Adrenal gland (tissue), 12 donors: ENCODE results near the gene DMXL2. TPM values are rescaled to one million over a fixed set of nuclear protein-coding genes. Genes with fewer than 3 reads are reported as not detected.

ENCODE experiments used
- DNase-seq, 7 donors: peaks; one replicate each; pipeline ENCODE4 v3.0.0-alpha.2; 2019 to 2020
- H3K27ac ChIP-seq, 5 donors: fragments of 200-600 bp; sonication (generic) in 4 of 5; 1 replicate in 3 of 5; 2 replicates in 2 of 5; pipeline versions ENCODE4 v1.5.1 to v1.8.0; 2016 to 2020; ENCODE audit warnings: mild to moderate bottlenecking in 1 of 5
- H3K27me3 ChIP-seq: fragments of 200-600 bp; 2 replicates; pipeline ENCODE4 v1.8.0; 2021
- H3K36me3 ChIP-seq, 2 donors: fragments of 200-600 bp; replicated peaks in 1 of 2; 1 replicate in 1 of 2; 2 replicates in 1 of 2; pipeline versions ENCODE4 v1.5.1 to v1.8.0; 2018 to 2022
- H3K4me1 ChIP-seq, 2 donors: fragments of 200-600 bp; replicated peaks in 1 of 2; 1 replicate in 1 of 2; 2 replicates in 1 of 2; pipeline versions ENCODE4 v1.5.1 to v1.8.0; 2018 to 2021
- H3K4me3 ChIP-seq, 4 donors: fragments of 200-600 bp; sonication (generic) in 3 of 4; one replicate each; pipeline ENCODE4 v1.5.1; 2016 to 2018
- H3K9me3 ChIP-seq, 3 donors: fragments of 200-600 bp; sonication (generic) in 1 of 3; replicated peaks in 1 of 3; 1 replicate in 2 of 3; 2 replicates in 1 of 3; pipeline versions ENCODE4 v1.5.1 to v1.8.0; 2016 to 2021
- CTCF ChIP-seq, 6 experiments: fragments of 450-650 bp in 4 of 6; fragments of 200-600 bp in 2 of 6; sonication (generic) in 1 of 6; IDR thresholded peaks; 1 replicate in 5 of 6; 2 replicates in 1 of 6; pipeline versions ENCODE4 v1.5.1 to v1.8.0; 2016 to 2021; ENCODE audit warnings: antibody characterized with exemption in 6 of 6, mild to moderate bottlenecking in 2 of 6, moderate library complexity in 1 of 6
- POLR2A ChIP-seq, 2 donors: fragments of 450-650 bp; IDR thresholded peaks; one replicate each; pipeline ENCODE4 v1.6.1; 2017; ENCODE audit warnings: antibody characterized with exemption in 2 of 2, mild to moderate bottlenecking in 2 of 2, moderate library complexity in 1 of 2
- WGBS, 4 donors: extraction: QIAGEN DNeasy Blood & Tissue Kit in 2 of 4; methylation state at CpG; one replicate each; pipeline versions ENCODE4 v1.1.5 to v1.1.7; 2013 to 2017; 5-methylcytosine and 5-hydroxymethylcytosine counted together
- intact Hi-C, 2 donors: fragments of 100-400 bp; cut with DNase I; formaldehyde crosslinking; loops; one replicate each; pipeline versions ENCODE4 v1.14.1 to v1.15.0; 2022 to 2023
- polyA plus RNA-seq, 3 donors: library from polyadenylated mRNA; stranded (reverse); fragments of 200-250 nt in 2 of 3; fragments of 350-450 nt in 1 of 3; fragmentation: Illumina TruSeq in 1 of 3; extraction: RNeasy Lipid Tissue Mini Kit (QIAGEN cat#74804) in 1 of 3; gene quantifications; one replicate each; pipeline ENCODE4 v1.2.3, GENCODE V29; 2013 to 2014
- total RNA-seq, 9 donors: library from RNA; depleted of rRNA in 4 of 9; stranded (reverse); fragments of >200 nt in 4 of 9; fragments of 120-200 nt in 1 of 9; fragmentation: NEBNext Ultra II Directional in 1 of 9; extraction: Animal tissue kit (Norgen Biotek cat#: 25700) in 1 of 9; gene quantifications; one replicate each; pipeline versions ENCODE4 v1.1.0 to v1.2.4, GENCODE V29; 2013 to 2023
- donor health status: healthy with polysubstance abuse.
- donor health status: Bipolar disorder and iron deficiency.
- donor health status: DM: yes; HTN: yes; CAD: no.
- donor health status: DM: no; HTN: no; CAD: no.
- donor health status: DM: no; HTN: no; CAD: no.
- donor health status: DM: yes; HTN: yes; CAD: no.

Gene DMXL2
- total and polyA plus RNA-seq, 12 donors, result 19.6 to 51.4 (median 24.8) TPM

- no peak overlapping the region for H3K27ac ChIP-seq
- no peaks in the 10 kb centered on the region for H3K27me3 ChIP-seq
- intact Hi-C loops, result no loop called here
- WGBS, 4 donors, result 97 to 100% (median 98%) methylated on average over 1 of the region's 1 CpG
- peaks cover 0 to 26% of the 10 kb centered on the region in 2 donors for H3K36me3 ChIP-seq
- DNase-seq, result no peak
- H3K4me1 ChIP-seq, result no peaks in the 10 kb centered on the region
- H3K9me3 ChIP-seq, result no peaks in the 10 kb centered on the region
- TF ChIP-seq CTCF (IDR thresholded peaks at IDR 0.05) (no peak), POLR2A (IDR thresholded peaks at IDR 0.05) (no peak)
- no peak overlapping the region for H3K4me3 ChIP-seq
Observed at GRCh38 chr15:51444807-51445206, 177.8 kb downstream of the DMXL2 start.

GRCh38 chr15:51444112-51444511, 178.5 kb downstream of the DMXL2 start:
- Histone ChIP-seq H3K9me3 (no peaks in the 10 kb centered on the region), H3K27ac (no peak overlapping the region), H3K27me3 (no peaks in the 10 kb centered on the region), H3K4me1 (no peaks in the 10 kb centered on the region), H3K36me3 (peaks cover 0 to 20% of the 10 kb centered on the region in 2 donors), H3K4me3 (no peak overlapping the region)
- no peak for DNase-seq
- no peak for TF ChIP-seq CTCF (IDR thresholded peaks at IDR 0.05)
- no peak for TF ChIP-seq POLR2A (IDR thresholded peaks at IDR 0.05)
- intact Hi-C loops, result no loop called here
- 89 to 97% (median 94%) methylated on average over 1 of the region's 1 CpG for WGBS, 4 donors

GRCh38 chr15:51443282-51443914, 179.2 kb downstream of the DMXL2 start:
- TF ChIP-seq POLR2A (IDR thresholded peaks at IDR 0.05) (no peak), CTCF (IDR thresholded peaks at IDR 0.05) (no peak)
- peaks cover 0 to 13% of the 10 kb centered on the region in 2 donors for H3K36me3 ChIP-seq
- H3K9me3 ChIP-seq, result no peaks in the 10 kb centered on the region
- no peaks in the 10 kb centered on the region for H3K4me1 ChIP-seq
- intact Hi-C loops, result no loop called here
- no peak overlapping the region for H3K4me3 ChIP-seq
- no peaks in the 10 kb centered on the region for H3K27me3 ChIP-seq
- no peak for DNase-seq
- H3K27ac ChIP-seq, result no peak overlapping the region
- 95 to 100% (median 99%) methylated on average over 1 to 4 of the region's 4 CpGs for WGBS, 4 donors

DNA sequence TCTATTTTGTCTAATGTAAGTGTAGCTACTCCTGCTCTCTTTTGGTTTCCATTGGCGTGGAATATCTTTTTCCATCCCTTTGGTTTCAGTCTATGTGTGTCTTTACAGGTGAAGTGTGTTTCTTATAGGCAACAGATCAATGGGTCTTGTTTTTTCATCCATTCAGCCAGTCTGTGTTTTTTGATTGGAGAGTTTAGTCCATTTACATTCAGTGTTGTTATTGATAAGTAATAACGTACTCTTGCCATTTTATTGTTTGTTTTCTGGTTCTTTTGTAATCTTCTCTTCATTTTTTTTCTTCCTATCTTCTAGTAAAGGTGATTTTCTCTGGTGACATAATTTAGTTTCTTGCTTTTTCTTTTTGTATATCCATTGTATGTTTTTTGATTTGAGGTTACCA, 184.0 kb downstream of the DMXL2 start:
- intact Hi-C loops, result no loop called here
- WGBS, 4 donors, result 85 to 91% (median 88%) methylated on average over 2 of the region's 2 CpGs
- Histone ChIP-seq H3K27ac (no peak overlapping the region), H3K4me1 (no peaks in the 10 kb centered on the region), H3K36me3 (no peaks in the 10 kb centered on the region), H3K9me3 (no peaks in the 10 kb centered on the region), H3K4me3 (no peak overlapping the region), H3K27me3 (no peaks in the 10 kb centered on the region)
- TF ChIP-seq CTCF (IDR thresholded peaks at IDR 0.05) (no peak), POLR2A (IDR thresholded peaks at IDR 0.05) (no peak)
- DNase-seq, result no peak
